ENCODE data around the gene TIGD1.

TIGD1 gene

GRCh38 chr2:232528746-232529460, 21.5 kb downstream of the TIGD1 start:
- 83 to 87% methylated on average over 1 to 8 of the region's 11 CpGs for WGBS, 2 experiments (ENCODE audit: insufficient coverage in 2 of 2)
- H3K9me3 ChIP-seq (ENCODE audit: control insufficient read depth, low read length): no peaks in the 10 kb centered on the region
- no peaks in the 10 kb centered on the region for H3K4me1 ChIP-seq (ENCODE audit: control insufficient read depth, insufficient read depth, low read length, poor library complexity, severe bottlenecking)
- H3K36me3 ChIP-seq (ENCODE audit: control insufficient read depth, insufficient read depth, low read length): no peaks in the 10 kb centered on the region
- no peak overlapping the region for H3K4me3 ChIP-seq (ENCODE audit: extremely low read depth, insufficient read depth, low read length, poor library complexity, severe bottlenecking)
- no peak overlapping the region for H3K27ac ChIP-seq (ENCODE audit: low read depth, low read length, severe bottlenecking)

- Histone ChIP-seq H3K4me3 (ENCODE audit: extremely low read depth, insufficient read depth, low read length, poor library complexity, severe bottlenecking) (no peak overlapping the region), H3K4me1 (ENCODE audit: control insufficient read depth, insufficient read depth, low read length, poor library complexity, severe bottlenecking) (peaks cover 6% of the 10 kb centered on the region), H3K9me3 (ENCODE audit: control insufficient read depth, low read length) (no peaks in the 10 kb centered on the region), H3K27ac (ENCODE audit: low read depth, low read length, severe bottlenecking) (no peak overlapping the region), H3K36me3 (ENCODE audit: control insufficient read depth, insufficient read depth, low read length) (no peaks in the 10 kb centered on the region)
- WGBS, 2 experiments (ENCODE audit: insufficient coverage in 2 of 2): 78 to 81% methylated on average over 3 to 4 of the region's 6 CpGs
Measured at GRCh38 chr2:232527905-232528470, 22.4 kb downstream of the TIGD1 start.

- Histone ChIP-seq H3K36me3 (ENCODE audit: control insufficient read depth, insufficient read depth, low read length) (no peaks in the 10 kb centered on the region), H3K4me1 (ENCODE audit: control insufficient read depth, insufficient read depth, low read length, poor library complexity, severe bottlenecking) (peaks cover 6% of the 10 kb centered on the region), H3K9me3 (ENCODE audit: control insufficient read depth, low read length) (no peaks in the 10 kb centered on the region), H3K4me3 (ENCODE audit: extremely low read depth, insufficient read depth, low read length, poor library complexity, severe bottlenecking) (no peak overlapping the region), H3K27ac (ENCODE audit: low read depth, low read length, severe bottlenecking) (no peak overlapping the region)
- WGBS, 2 experiments (ENCODE audit: insufficient coverage in 2 of 2): 75 to 85% methylated on average over 8 to 11 of the region's 13 CpGs
Measured at GRCh38 chr2:232526372-232526941, 23.9 kb downstream of the TIGD1 start.

- H3K27ac ChIP-seq (ENCODE audit: low read depth, low read length, severe bottlenecking): no peak within 1 kb of the TSS
- H3K9me3 ChIP-seq (ENCODE audit: control insufficient read depth, low read length): no peaks in the 10 kb centered on the region
- H3K4me3 ChIP-seq (ENCODE audit: extremely low read depth, insufficient read depth, low read length, poor library complexity, severe bottlenecking): no peak within 1 kb of the TSS
- 10 to 33% methylated on average over 2 to 7 of the region's 18 CpGs for WGBS, 2 experiments (ENCODE audit: insufficient coverage in 2 of 2)
- no peaks in the 10 kb centered on the region for H3K36me3 ChIP-seq (ENCODE audit: control insufficient read depth, insufficient read depth, low read length)
- peaks cover 6% of the 10 kb centered on the region for H3K4me1 ChIP-seq (ENCODE audit: control insufficient read depth, insufficient read depth, low read length, poor library complexity, severe bottlenecking)
Measured at GRCh38 chr2:232525791-232526371, 24.5 kb downstream of the TIGD1 start, which contains the start of gene CHRND. TSS of gene CHRND (plus strand) at chr2:232526160. CDS start at chr2:232526216, 56 bp downstream.

- no peak overlapping the region for H3K27ac ChIP-seq (ENCODE audit: low read depth, low read length, severe bottlenecking)
- no peak overlapping the region for H3K4me3 ChIP-seq (ENCODE audit: extremely low read depth, insufficient read depth, low read length, poor library complexity, severe bottlenecking)
Measured at GRCh38 chr2:232525199-232525598, 25.2 kb downstream of the TIGD1 start.

GRCh38 chr2:232524771-232525170, 25.6 kb downstream of the TIGD1 start:
- H3K9me3 ChIP-seq (ENCODE audit: control insufficient read depth, low read length): no peaks in the 10 kb centered on the region
- H3K4me1 ChIP-seq (ENCODE audit: control insufficient read depth, insufficient read depth, low read length, poor library complexity, severe bottlenecking): peaks cover 6% of the 10 kb centered on the region
- no peak overlapping the region for H3K27ac ChIP-seq (ENCODE audit: low read depth, low read length, severe bottlenecking)
- WGBS, 2 experiments (ENCODE audit: insufficient coverage in 2 of 2): 20 to 66% methylated on average over 1 to 5 of the region's 6 CpGs
- H3K4me3 ChIP-seq (ENCODE audit: extremely low read depth, insufficient read depth, low read length, poor library complexity, severe bottlenecking): no peak overlapping the region
- no peaks in the 10 kb centered on the region for H3K36me3 ChIP-seq (ENCODE audit: control insufficient read depth, insufficient read depth, low read length)

More at GRCh38 chr2:232525199-232525598, 25.2 kb downstream of the TIGD1 start:
- H3K36me3 ChIP-seq (ENCODE audit: control insufficient read depth, insufficient read depth, low read length): no peaks in the 10 kb centered on the region
- no peaks in the 10 kb centered on the region for H3K9me3 ChIP-seq (ENCODE audit: control insufficient read depth, low read length)
- peaks cover 6% of the 10 kb centered on the region for H3K4me1 ChIP-seq (ENCODE audit: control insufficient read depth, insufficient read depth, low read length, poor library complexity, severe bottlenecking)
- 88 to 98% methylated on average over 4 to 6 of the region's 14 CpGs for WGBS, 2 experiments (ENCODE audit: insufficient coverage in 2 of 2)

- Histone ChIP-seq H3K36me3 (ENCODE audit: control insufficient read depth, insufficient read depth, low read length) (no peaks in the 10 kb centered on the region), H3K4me3 (ENCODE audit: extremely low read depth, insufficient read depth, low read length, poor library complexity, severe bottlenecking) (peak overlapping the region; percentile 33), H3K4me1 (ENCODE audit: control insufficient read depth, insufficient read depth, low read length, poor library complexity, severe bottlenecking) (peaks cover 6% of the 10 kb centered on the region), H3K9me3 (ENCODE audit: control insufficient read depth, low read length) (no peaks in the 10 kb centered on the region), H3K27ac (ENCODE audit: low read depth, low read length, severe bottlenecking) (no peak overlapping the region)
- WGBS, 2 experiments (ENCODE audit: insufficient coverage in 2 of 2): 1 to 3% methylated on average over 72 to 74 of the region's 75 CpGs
Measured at GRCh38 chr2:232523682-232524597, 26.4 kb downstream of the TIGD1 start.

GRCh38 chr2:232523402-232523681, 27.0 kb downstream of the TIGD1 start:
- Histone ChIP-seq H3K9me3 (ENCODE audit: control insufficient read depth, low read length) (no peaks in the 10 kb centered on the region), H3K4me3 (ENCODE audit: extremely low read depth, insufficient read depth, low read length, poor library complexity, severe bottlenecking) (peak overlapping the region; percentile 33), H3K4me1 (ENCODE audit: control insufficient read depth, insufficient read depth, low read length, poor library complexity, severe bottlenecking) (peaks cover 6% of the 10 kb centered on the region), H3K27ac (ENCODE audit: low read depth, low read length, severe bottlenecking) (no peak overlapping the region), H3K36me3 (ENCODE audit: control insufficient read depth, insufficient read depth, low read length) (no peaks in the 10 kb centered on the region)
- WGBS, 2 experiments (ENCODE audit: insufficient coverage in 2 of 2): 11 to 24% methylated on average over 16 of the region's 16 CpGs

- WGBS, 2 experiments (ENCODE audit: insufficient coverage in 2 of 2): 33 to 37% methylated on average over 18 to 27 of the region's 46 CpGs
- Histone ChIP-seq H3K36me3 (ENCODE audit: control insufficient read depth, insufficient read depth, low read length) (no peaks in the 10 kb centered on the region), H3K4me3 (ENCODE audit: extremely low read depth, insufficient read depth, low read length, poor library complexity, severe bottlenecking) (no peak overlapping the region), H3K9me3 (ENCODE audit: control insufficient read depth, low read length) (no peaks in the 10 kb centered on the region), H3K4me1 (ENCODE audit: control insufficient read depth, insufficient read depth, low read length, poor library complexity, severe bottlenecking) (peaks cover 6% of the 10 kb centered on the region), H3K27ac (ENCODE audit: low read depth, low read length, severe bottlenecking) (no peak overlapping the region)
Measured at GRCh38 chr2:232522623-232523401, 27.5 kb downstream of the TIGD1 start.
